GM15510 (cell line): ENCODE results near the gene KDM2A.

ENCODE experiments used
- POLR2A ChIP-seq: IDR thresholded peaks from 3 replicates; pipeline ENCODE4 v1.6.1; 2011; ENCODE audit warnings: borderline replicate concordance; ENCODE audit not compliant: insufficient read length; ENCODE audit errors: extremely low read depth

The KDM2A gene

GRCh38 chr11:67278939-67279588 lies 160.0 kb downstream of the KDM2A start:
- TF ChIP-seq POLR2A: no peak

- TF ChIP-seq POLR2A: no peak
Observed at GRCh38 chr11:67279589-67280340, 160.7 kb downstream of the KDM2A start.

- TF ChIP-seq POLR2A: no peak
Observed at GRCh38 chr11:67280341-67280787, 161.3 kb downstream of the KDM2A start.

- TF ChIP-seq POLR2A: no peak
Observed at GRCh38 chr11:67280788-67281551, 161.9 kb downstream of the KDM2A start.

- no peak for TF ChIP-seq POLR2A
Observed at GRCh38 chr11:67281552-67282150, 162.6 kb downstream of the KDM2A start.

- TF ChIP-seq POLR2A: no peak
Observed at GRCh38 chr11:67282155-67282875, 163.3 kb downstream of the KDM2A start.

- no peak for TF ChIP-seq POLR2A
Observed at GRCh38 chr11:67282876-67283371, 163.9 kb downstream of the KDM2A start.

GRCh38 chr11:67283481-67283963 lies 164.5 kb downstream of the KDM2A start:
- no peak for TF ChIP-seq POLR2A

- TF ChIP-seq POLR2A: no peak
Observed at GRCh38 chr11:67284811-67285540, 165.9 kb downstream of the KDM2A start.

- no peak for TF ChIP-seq POLR2A
Observed at GRCh38 chr11:67285541-67286498, 166.8 kb downstream of the KDM2A start.

GRCh38 chr11:67286621-67287333 lies 167.7 kb downstream of the KDM2A start:
- TF ChIP-seq POLR2A: no peak
